GM12875 (cell line): Measurements from ENCODE around the gene GREB1.

Source experiments
- H3K4me3 ChIP-seq: one replicate; pipeline ENCODE4 v1.5.1; 2011; ENCODE audit warnings: low read depth, low read length, control low read depth
- TF ChIP-seq, protein P1 (sequence below): IDR thresholded peaks from 2 replicates; pipeline ENCODE4 v1.5.1; 2011; ENCODE audit warnings: low read depth, mild to moderate bottlenecking, control low read depth, inconsistent platforms, low read length, moderate library complexity, borderline replicate concordance; ENCODE audit not compliant: insufficient read depth

Gene GREB1

GRCh38 chr2:11554399-11554716 lies 20.5 kb downstream of the GREB1 start:
- no peak overlapping the region for H3K4me3 ChIP-seq
- TF ChIP-seq, protein P1, sequence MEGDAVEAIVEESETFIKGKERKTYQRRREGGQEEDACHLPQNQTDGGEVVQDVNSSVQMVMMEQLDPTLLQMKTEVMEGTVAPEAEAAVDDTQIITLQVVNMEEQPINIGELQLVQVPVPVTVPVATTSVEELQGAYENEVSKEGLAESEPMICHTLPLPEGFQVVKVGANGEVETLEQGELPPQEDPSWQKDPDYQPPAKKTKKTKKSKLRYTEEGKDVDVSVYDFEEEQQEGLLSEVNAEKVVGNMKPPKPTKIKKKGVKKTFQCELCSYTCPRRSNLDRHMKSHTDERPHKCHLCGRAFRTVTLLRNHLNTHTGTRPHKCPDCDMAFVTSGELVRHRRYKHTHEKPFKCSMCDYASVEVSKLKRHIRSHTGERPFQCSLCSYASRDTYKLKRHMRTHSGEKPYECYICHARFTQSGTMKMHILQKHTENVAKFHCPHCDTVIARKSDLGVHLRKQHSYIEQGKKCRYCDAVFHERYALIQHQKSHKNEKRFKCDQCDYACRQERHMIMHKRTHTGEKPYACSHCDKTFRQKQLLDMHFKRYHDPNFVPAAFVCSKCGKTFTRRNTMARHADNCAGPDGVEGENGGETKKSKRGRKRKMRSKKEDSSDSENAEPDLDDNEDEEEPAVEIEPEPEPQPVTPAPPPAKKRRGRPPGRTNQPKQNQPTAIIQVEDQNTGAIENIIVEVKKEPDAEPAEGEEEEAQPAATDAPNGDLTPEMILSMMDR: no peak

DNA sequence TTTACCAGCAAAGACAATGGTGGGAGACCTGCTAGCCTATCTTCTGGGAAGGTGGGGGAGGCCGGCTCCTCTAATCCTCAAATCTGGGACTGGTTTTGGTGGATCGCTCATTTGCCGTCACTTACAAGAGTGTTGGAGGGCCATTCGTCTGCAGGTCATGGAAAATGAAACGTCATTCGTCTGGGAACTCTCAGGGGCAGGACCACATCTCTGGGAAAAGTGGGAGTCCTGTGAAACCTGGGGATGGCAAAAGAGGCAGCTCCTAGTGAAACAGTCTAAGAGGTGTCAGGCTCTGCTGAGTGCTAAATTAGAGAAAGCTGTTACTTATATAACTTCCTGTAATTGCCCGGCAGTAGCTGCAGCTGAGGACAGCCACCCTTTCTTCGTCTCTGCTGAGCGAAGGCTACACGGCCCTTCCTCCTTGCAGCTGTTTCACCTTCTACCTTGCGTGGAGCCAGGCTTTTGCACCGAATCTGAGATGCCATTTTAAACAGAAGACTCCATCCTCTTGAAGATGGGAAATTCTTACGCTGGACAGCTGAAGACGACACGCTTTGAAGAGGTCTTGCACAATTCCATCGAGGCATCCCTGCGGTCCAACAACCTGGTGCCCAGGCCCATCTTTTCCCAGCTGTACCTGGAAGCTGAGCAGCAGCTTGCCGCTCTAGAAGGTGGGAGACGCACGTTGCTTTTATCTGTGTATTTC lies 22.4 kb downstream of the GREB1 start:
- H3K4me3 ChIP-seq: no peak overlapping the region
- TF ChIP-seq, protein P1: no peak

GRCh38 chr2:11558214-11558886 lies 24.5 kb downstream of the GREB1 start:
- TF ChIP-seq, protein P1: no peak
- H3K4me3 ChIP-seq: no peak overlapping the region

GRCh38 chr2:11559066-11559785 lies 25.4 kb downstream of the GREB1 start:
- TF ChIP-seq, protein P1: no peak
- H3K4me3 ChIP-seq: no peak overlapping the region

DNA sequence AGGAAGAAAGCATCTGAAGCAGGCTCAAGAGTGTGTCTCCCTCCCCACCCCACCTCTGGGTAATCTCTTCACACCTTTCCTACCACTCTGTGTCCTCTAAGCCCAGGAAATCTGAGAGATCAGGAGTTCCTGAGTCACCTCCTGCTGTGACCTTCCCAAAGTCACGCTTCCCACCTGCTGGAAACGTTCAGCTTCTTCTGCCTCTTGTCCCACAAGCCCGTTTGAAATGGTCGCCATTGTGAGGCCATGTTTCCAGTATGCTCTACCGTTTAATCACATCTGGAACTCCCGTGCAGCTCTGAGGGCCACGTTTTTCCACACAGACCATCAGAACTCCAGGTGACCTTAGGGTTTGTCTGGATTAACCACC lies 25.9 kb downstream of the GREB1 start:
- no peak overlapping the region for H3K4me3 ChIP-seq
- TF ChIP-seq, protein P1: no peak

DNA sequence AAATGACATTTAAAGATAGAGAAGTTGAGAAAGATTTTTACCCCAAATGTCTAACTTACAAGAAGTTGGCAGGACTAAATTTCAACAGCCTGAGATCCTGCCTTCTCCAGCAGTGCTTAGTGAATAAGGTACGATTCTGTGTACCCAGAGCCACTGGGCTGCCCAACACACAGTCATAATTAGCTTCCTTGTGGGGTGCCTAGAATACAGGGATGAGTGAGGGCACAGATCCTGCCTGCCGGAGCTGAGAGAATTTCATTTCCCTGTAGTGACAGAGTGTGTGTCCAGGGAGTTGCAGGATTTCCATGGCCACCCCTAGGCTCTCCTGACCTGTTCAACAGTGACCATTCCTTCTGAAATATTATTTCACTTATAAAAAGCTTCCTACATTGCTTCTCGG lies 27.0 kb downstream of the GREB1 start:
- TF ChIP-seq, protein P1: no peak
- no peak overlapping the region for H3K4me3 ChIP-seq
